Vagina (tissue), 2 donors: ENCODE measurements around the gene ZNF416. TPM values are rescaled to one million over a fixed set of nuclear protein-coding genes. Genes with fewer than 3 reads are reported as not detected.

Experiments used
- DNase-seq, 2 donors: peaks; one replicate each; pipeline ENCODE4 v3.0.0-alpha.2; 2017; ENCODE audit errors: extremely low spot score in 2 of 2
- H3K27ac ChIP-seq: fragments of 200-600 bp; sonication (generic); one replicate; pipeline ENCODE4 v1.5.1; 2019
- H3K27me3 ChIP-seq: fragments of 200-600 bp; sonication (generic); one replicate; pipeline ENCODE4 v1.5.1; 2019
- H3K36me3 ChIP-seq, 2 donors: fragments of 200-600 bp; sonication (generic); one replicate each; pipeline ENCODE4 v1.5.1; 2017 to 2019
- H3K4me1 ChIP-seq: fragments of 200-600 bp; sonication (generic); one replicate; pipeline ENCODE4 v1.5.1; 2019
- H3K4me3 ChIP-seq, 2 donors: fragments of 200-600 bp; sonication (generic); 1 replicate in 1 of 2; 2 replicates in 1 of 2; pipeline ENCODE4 v1.5.1; 2016 to 2019
- H3K9me3 ChIP-seq: fragments of 200-600 bp; sonication (generic); one replicate; pipeline ENCODE4 v1.5.1; 2019
- POLR2A ChIP-seq, 2 donors: fragments of 450-650 bp; IDR thresholded peaks; one replicate each; pipeline ENCODE4 v1.6.1; 2017; ENCODE audit warnings: antibody characterized with exemption in 2 of 2, mild to moderate bottlenecking in 2 of 2, moderate library complexity in 2 of 2
- POLR2AphosphoS5 ChIP-seq, 2 donors: sonication (generic); formaldehyde crosslinking; IDR thresholded peaks; one replicate each; pipeline ENCODE4 v1.9.0; 2017; ENCODE audit warnings: antibody characterized with exemption in 2 of 2, mild to moderate bottlenecking in 2 of 2, low read depth in 1 of 2; ENCODE audit not compliant: insufficient read depth in 1 of 2
- intact Hi-C: fragments of 100-400 bp; cut with DNase I; formaldehyde crosslinking; loops from one replicate; pipeline ENCODE4 v1.15.1; 2023
- total RNA-seq: library from RNA; depleted of rRNA; stranded (reverse); fragments of >200 nt; gene quantifications from one replicate; pipeline ENCODE4 v1.2.3, GENCODE V29; 2016
- TF ChIP-seq, protein P1 (sequence below), 3 experiments: fragments of 450-650 bp in 2 of 3; fragments of 200-600 bp in 1 of 3; sonication (generic) in 1 of 3; IDR thresholded peaks; one replicate each; pipeline ENCODE4 v1.5.1; 2017 to 2019; ENCODE audit warnings: antibody characterized with exemption in 3 of 3, mild to moderate bottlenecking in 2 of 3, moderate library complexity in 2 of 3

The ZNF416 gene
- total RNA-seq, 1 donor from 2014 or later, result 3.9 TPM

DNA sequence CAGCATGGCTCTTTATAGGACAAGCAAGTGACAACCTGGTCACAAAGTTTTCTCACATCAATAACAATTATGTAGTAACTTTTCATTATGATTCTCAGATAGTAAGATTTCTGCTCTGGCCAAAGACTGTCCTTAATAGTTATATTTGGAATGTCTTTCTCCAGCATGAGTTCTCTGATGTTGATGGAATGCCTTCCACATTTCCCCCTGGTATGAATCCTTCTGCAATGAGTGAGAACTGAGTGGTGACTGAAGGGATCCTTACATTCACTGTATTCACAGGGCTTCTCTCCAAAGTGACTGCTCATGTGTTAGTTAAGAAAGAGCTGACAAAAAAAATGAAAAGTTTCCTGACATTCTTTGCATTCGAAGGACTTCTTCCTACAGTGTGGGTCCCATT is 32.2 kb downstream of the ZNF416 start:
- Histone ChIP-seq H3K36me3 (peaks cover 0 to 99% of the 10 kb centered on the region in 2 donors), H3K9me3 (peaks cover 82% of the 10 kb centered on the region), H3K27ac (no peak overlapping the region), H3K4me3 (no peak overlapping the region), H3K27me3 (no peaks in the 10 kb centered on the region), H3K4me1 (no peaks in the 10 kb centered on the region)
- no peak for DNase-seq
- TF ChIP-seq, protein P1, sequence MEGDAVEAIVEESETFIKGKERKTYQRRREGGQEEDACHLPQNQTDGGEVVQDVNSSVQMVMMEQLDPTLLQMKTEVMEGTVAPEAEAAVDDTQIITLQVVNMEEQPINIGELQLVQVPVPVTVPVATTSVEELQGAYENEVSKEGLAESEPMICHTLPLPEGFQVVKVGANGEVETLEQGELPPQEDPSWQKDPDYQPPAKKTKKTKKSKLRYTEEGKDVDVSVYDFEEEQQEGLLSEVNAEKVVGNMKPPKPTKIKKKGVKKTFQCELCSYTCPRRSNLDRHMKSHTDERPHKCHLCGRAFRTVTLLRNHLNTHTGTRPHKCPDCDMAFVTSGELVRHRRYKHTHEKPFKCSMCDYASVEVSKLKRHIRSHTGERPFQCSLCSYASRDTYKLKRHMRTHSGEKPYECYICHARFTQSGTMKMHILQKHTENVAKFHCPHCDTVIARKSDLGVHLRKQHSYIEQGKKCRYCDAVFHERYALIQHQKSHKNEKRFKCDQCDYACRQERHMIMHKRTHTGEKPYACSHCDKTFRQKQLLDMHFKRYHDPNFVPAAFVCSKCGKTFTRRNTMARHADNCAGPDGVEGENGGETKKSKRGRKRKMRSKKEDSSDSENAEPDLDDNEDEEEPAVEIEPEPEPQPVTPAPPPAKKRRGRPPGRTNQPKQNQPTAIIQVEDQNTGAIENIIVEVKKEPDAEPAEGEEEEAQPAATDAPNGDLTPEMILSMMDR (IDR thresholded peaks at IDR 0.05), result no peak
- TF ChIP-seq POLR2A (IDR thresholded peaks at IDR 0.05), result no peak
- no peak for TF ChIP-seq POLR2AphosphoS5 (IDR thresholded peaks at IDR 0.05; ENCODE audit: insufficient read depth in 1 of 2, low read depth in 1 of 2)
- intact Hi-C loops, result no loop called here

DNA sequence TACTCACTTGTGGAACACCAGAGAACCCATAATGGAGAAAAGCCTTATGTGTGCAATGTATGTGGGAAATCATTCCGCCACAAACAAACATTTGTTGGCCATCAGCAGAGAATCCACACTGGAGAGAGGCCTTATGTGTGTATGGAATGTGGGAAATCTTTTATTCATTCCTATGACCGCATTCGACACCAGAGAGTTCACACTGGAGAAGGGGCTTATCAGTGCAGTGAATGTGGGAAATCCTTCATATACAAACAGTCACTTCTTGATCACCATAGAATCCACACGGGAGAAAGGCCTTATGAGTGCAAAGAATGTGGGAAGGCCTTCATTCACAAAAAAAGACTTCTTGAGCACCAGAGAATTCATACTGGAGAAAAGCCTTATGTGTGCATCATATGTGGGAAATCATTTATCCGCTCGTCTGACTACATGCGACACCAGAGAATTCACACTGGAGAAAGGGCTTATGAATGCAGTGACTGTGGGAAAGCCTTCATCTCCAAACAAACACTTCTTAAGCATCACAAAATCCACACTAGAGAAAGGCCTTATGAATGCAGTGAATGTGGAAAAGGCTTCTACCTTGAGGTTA is 40.7 kb downstream of the ZNF416 start:
- TF ChIP-seq, protein P1 (IDR thresholded peaks at IDR 0.05), result no peak
- TF ChIP-seq POLR2A (IDR thresholded peaks at IDR 0.05) (no peak), POLR2AphosphoS5 (IDR thresholded peaks at IDR 0.05; ENCODE audit: insufficient read depth in 1 of 2, low read depth in 1 of 2) (no peak)
- Histone ChIP-seq H3K27ac (no peak overlapping the region), H3K4me3 (no peak overlapping the region), H3K4me1 (no peaks in the 10 kb centered on the region), H3K27me3 (no peaks in the 10 kb centered on the region), H3K36me3 (peaks cover 9 to 95% of the 10 kb centered on the region in 2 donors), H3K9me3 (peaks cover 86% of the 10 kb centered on the region)
- intact Hi-C loops, result no loop called here
- DNase-seq, result no peak

DNA sequence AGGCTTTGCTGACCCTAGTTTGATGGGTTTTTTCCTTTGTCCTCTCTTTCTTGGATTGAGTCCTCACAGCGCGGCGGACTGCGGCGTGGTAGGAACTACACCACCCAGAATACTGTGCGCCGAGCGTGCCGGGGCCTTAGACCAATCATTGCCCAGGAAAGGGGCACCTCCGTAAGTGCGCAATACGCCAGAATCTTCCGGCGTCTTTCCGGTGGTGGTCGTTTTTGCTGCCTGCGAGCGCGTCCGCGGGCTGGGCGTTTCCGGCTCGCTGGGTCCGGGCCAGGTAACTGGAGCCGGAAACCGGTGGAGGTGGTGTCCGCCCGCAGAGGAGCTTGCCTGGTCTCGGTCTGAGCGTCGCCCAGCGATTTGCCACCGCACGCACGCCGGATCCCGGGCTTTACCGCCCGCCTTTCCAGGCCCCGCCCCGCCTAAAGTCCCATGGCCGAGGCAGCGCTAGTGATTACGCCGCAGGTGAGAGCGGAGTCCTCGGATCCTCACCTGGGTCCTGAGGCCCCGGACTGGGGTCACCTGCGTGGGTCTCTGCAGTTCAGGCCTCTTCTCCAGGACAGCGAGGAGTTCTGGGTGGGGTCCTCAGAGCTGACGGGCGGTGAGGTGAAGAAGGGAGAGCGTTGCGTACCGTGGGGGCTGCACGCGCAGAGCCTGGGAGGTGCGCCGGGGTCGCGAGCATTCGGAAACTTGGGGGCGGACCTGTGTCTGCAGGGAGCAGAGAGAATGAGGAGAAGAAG is 51.4 kb downstream of the ZNF416 start, which contains the start of gene ZNF549:
ZNF549 (plus strand) TSS at position 221 of the 746 bp plus-strand sequence; CDS start at position 439, 218 bp downstream.
- intact Hi-C loops, result no loop called here

More for the DNA sequence above, 51.4 kb downstream of the ZNF416 start, which contains the start of gene ZNF549:
- peak; percentile 74 to 92 for TF ChIP-seq POLR2AphosphoS5 (IDR thresholded peaks at IDR 0.05; ENCODE audit: insufficient read depth in 1 of 2, low read depth in 1 of 2)
- TF ChIP-seq, protein P1 (IDR thresholded peaks at IDR 0.05), result no peak
- H3K27me3 ChIP-seq, result no peaks in the 10 kb centered on the region
- H3K27ac ChIP-seq, result peak within 1 kb of the TSS; percentile 49
- peaks cover 0 to 14% of the 10 kb centered on the region in 2 donors for H3K36me3 ChIP-seq
- no peak for DNase-seq
- peaks cover 11% of the 10 kb centered on the region for H3K4me1 ChIP-seq
- peak within 1 kb of the TSS; percentile 71 to 80 for H3K4me3 ChIP-seq
- peaks cover 22% of the 10 kb centered on the region for H3K9me3 ChIP-seq

Other genes with a start within 250 kb of the ZNF416 start
- gene ZNF304, start 227.6 kb downstream of the ZNF416 start, total RNA-seq, result 5.9 TPM
- gene TRAPPC2B, start 215.4 kb downstream of the ZNF416 start, total RNA-seq, result 8.6 TPM
- gene ZNF547, start 215.4 kb downstream of the ZNF416 start, total RNA-seq, result 3.2 TPM
- gene ZNF548, start 189.1 kb downstream of the ZNF416 start, total RNA-seq, result 17.2 TPM
- 18.4 TPM for gene ZNF17, start 167.8 kb downstream of the ZNF416 start, total RNA-seq
- 5.2 TPM for gene ZNF749, start 143.6 kb downstream of the ZNF416 start, total RNA-seq
- gene VN1R1, start 121.8 kb downstream of the ZNF416 start, total RNA-seq, result 0.49 TPM
- gene ZNF772, start 101.3 kb downstream of the ZNF416 start, total RNA-seq, result 6.9 TPM
- 16.0 TPM for gene ZNF419, start 91.2 kb downstream of the ZNF416 start, total RNA-seq
- gene ZNF773, start 79.0 kb downstream of the ZNF416 start, total RNA-seq, result 13.8 TPM
- gene ZNF549, start 51.6 kb downstream of the ZNF416 start, total RNA-seq, result 4.9 TPM
- gene ZNF550, start 19.0 kb downstream of the ZNF416 start, total RNA-seq, result 8.1 TPM
- gene ZIK1, start 5.2 kb upstream of the ZNF416 start, total RNA-seq, result 4.4 TPM
- gene ZNF530, start 21.0 kb upstream of the ZNF416 start, total RNA-seq, result 0.74 TPM
- gene ZNF134, start 35.3 kb upstream of the ZNF416 start, total RNA-seq, result 9.1 TPM
- gene ZNF211, start 54.3 kb upstream of the ZNF416 start, total RNA-seq, result 7.1 TPM
- gene ZSCAN4, start 90.0 kb upstream of the ZNF416 start, total RNA-seq, result not detected
- gene ZNF551, start 103.1 kb upstream of the ZNF416 start, total RNA-seq, result 16.9 TPM
- 2.2 TPM for gene ZNF154, start 130.3 kb upstream of the ZNF416 start, total RNA-seq
- 2.9 TPM for gene ZNF671, start 148.7 kb upstream of the ZNF416 start, total RNA-seq
- gene ZNF776, start 167.9 kb upstream of the ZNF416 start, total RNA-seq, result 6.9 TPM
- 24.3 TPM for gene ZNF586, start 190.8 kb upstream of the ZNF416 start, total RNA-seq
- gene ZNF552, start 236.0 kb upstream of the ZNF416 start, total RNA-seq, result 24.1 TPM